Stimulated activated CD4-positive, alpha-beta T cell treated with anti-CD3 and anti-CD28 coated beads, Interleukin-2, amount 100 ng/mL, for 24 hours (primary cell): ENCODE measurements around the gene HM13.
"Not testable (repeated sequence)": the region's sequence is repeated elsewhere in the genome, so short reads cannot be mapped to it uniquely, and the experiment has no call there.

Experiments
- DNase-seq, 2 donors: peaks; one replicate each; pipeline ENCODE4 v3.0.0-alpha.2; 2020

The HM13 gene

GRCh38 chr20:31514154-31515071, at the start of gene HM13:
Gene HM13 (plus strand): TSS chr20:31514442. CDS start chr20:31514552, 110 bp downstream.
- peak; percentile 88 for DNase-seq

DNA sequence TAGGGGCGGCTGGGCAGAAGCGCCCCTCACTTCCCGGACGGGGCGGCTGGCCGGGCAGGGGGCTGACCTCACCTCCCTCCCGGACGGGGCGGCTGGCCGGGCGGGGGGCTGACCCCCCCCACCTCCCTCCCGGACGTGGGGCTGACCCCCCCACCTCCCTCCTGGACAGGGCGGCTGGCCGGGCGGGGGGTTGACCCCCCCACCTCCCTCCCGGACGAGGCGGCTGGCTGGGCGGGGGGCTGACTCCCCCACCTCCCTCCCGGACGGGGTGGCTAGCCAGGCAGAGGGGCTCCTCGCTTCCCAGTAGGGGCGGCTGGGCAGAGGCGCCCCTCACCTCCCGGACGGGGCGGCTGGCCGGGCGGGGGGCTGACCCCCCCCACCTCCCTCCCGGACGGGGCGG, 43.3 kb upstream of the HM13 start:
- DNase-seq, result not testable (repeated sequence)

- DNase-seq, result no peak
Measured at GRCh38 chr20:31472395-31473330, 41.6 kb upstream of the HM13 start.

DNA sequence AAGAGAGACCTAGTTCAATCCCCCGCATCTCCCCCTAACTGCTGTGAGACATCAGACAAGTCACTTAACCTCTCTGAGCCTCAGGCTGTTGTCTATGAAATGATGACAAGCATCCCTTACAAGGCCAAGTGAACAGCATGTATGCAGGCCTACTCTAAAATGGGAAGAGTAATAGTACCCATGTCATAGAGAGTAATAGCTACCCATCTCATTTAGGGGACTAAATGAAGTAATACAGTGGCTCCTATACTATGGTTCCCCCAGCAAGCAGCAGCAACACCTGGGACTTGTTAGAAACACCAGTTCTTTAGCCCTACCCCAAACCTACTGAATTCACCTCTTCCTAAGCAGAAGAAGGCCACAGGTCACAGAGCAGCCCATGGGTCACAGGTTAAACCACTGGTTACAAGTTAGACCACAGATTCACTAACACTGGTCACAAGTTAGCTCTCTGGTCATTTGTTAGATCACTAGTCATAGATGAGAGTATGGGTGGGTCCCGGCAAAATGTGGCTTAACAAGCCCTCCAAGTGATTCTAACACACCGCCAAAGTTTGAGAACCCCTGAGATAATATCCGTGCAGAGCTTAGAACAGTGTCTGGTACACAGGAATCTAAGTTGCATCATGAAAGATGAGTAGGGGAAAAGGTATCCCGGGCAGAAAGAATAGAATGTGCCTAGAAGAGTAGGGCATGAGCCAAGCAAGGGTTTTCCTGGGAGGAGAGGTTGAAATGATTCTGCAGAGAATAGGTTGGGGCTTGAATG, 40.7 kb upstream of the HM13 start:
- DNase-seq, result no peak

DNA sequence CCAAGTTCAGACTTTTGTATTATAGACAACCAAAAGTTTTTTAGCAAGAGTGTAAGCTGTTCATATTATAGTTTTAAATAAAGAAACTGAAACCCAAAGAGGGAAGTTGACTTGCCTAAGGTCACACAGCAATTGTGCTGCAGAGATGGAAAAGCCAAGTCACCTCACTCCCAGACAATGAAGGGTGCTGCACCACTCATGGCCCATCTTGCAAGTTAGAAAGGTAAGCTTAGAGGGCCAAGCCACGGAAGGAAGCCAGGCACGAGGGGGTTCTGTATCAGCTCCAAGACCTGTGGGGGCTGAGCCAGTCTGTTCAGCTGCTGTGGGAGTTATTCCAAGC, 40.2 kb upstream of the HM13 start:
- no peak for DNase-seq

DNA sequence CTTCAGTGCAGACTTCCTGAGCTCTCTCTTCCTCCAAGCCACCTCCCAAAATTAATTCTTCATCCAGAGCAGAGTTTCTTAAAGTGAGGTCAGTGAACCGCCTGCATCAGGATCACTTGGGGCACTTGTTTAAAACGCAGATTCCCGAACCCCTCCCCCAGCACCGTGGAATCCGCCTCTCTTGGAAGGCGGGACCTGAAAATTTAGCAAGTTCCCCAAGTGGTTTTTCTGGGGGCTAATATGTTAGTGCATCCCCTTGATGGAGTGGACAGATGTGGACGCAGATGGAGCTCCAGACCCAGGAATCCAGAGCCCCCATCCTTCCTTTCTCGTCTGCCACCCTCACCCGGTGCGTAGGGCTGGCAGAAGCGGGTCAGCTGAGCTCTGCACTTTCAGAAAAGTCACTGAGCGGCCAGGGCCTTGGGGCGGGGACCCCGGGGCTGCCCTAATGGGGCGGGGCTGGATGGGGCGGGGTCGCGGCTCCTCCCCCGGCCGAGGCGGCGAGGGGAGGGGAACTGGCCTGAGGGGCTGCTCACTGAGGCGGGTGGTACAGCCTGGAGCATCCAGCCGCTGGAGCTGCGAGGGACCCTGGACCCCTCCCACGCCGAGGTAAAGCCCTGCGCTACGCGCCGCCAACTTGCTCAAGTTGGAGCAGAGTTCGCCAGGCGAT, 39.3 kb upstream of the HM13 start, which contains the start of the genes DEFB124 and REM1:
DEFB124 (minus strand) TSS at position 370 of the 670 bp plus-strand sequence. CDS start 2,114 bp downstream, outside the sequence.
REM1 (plus strand) TSS at position 531 of the 670 bp plus-strand sequence. CDS start 1,158 bp downstream, outside the sequence.
- DNase-seq, result no peak

- DNase-seq, result no peak
Measured at GRCh38 chr20:31475472-31476293, 38.6 kb upstream of the HM13 start.

DNA sequence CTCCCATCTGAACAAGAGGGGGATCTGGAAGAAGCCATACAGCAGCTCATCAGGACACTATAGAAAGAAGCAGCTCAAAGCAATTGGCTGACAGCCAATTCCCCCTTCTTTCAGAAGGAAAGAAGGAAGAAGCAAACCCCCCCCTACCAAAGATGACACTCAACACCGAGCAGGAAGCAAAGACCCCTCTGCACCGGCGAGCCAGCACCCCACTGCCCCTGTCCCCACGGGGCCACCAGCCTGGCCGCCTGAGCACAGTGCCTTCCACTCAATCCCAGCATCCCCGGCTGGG, 38.0 kb upstream of the HM13 start:
- DNase-seq, result no peak

GRCh38 chr20:31476643-31477215, 37.5 kb upstream of the HM13 start:
- no peak for DNase-seq

DNA sequence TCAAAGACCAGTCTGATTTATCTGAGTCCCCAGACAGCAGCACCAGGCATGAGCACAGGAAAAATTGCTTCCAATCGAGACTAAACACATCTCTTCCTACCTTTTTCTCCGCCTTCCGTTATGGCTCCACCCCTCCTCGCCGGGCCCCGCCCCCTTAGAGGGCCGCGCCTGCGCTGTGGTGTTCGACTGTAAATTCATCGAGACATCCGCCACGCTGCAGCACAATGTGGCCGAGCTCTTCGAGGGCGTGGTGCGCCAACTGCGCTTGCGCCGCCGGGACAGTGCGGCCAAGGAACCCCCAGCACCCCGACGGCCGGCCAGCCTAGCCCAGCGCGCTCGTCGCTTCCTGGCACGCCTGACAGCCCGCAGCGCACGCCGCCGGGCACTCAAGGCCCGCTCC, 30.2 kb upstream of the HM13 start:
- peak in 1 of 2 donors; percentile 38 for DNase-seq

GRCh38 chr20:31485450-31486339, 28.5 kb upstream of the HM13 start:
- peak in 1 of 2 donors; percentile 43 for DNase-seq

DNA sequence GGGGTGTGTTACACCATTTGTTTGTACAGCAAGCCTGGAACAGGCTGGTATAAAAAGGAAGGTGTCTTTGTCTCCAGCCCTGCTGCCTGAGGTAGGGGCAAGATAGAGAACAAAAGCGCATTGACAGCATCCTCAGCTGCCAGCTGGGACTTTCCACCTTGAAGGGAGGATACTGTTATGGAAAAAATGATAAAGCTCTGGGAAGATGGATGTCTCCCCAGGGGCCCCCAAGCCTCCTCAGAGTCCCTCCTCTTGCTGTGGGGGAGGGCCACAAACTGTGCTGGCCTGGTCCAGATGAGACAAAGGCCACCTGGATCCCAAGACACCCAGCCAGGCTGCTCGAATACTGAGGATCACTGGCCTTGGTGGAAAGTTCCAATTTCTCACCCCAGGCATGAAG, 26.1 kb upstream of the HM13 start:
- no peak for DNase-seq

- no peak for DNase-seq
Measured at GRCh38 chr20:31489152-31489551, 25.1 kb upstream of the HM13 start.

DNA sequence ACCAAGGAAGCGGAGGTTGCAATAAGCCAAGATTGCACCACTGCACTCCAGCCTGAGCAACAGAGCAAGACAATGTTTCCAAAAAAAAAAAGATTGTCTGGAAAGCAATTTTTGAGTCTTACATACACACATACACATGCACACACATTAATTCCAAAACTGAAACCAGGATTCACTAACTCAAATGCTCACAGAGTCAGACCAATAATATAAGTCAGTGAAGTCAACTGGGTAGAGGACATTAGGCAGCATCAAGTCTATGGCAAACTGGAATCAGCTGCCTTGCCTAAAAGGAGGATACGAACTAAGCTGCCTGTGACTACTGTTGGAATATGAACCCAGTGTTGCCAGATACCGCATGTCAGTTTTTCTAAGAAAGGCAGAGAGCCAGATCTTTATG, 23.5 kb upstream of the HM13 start:
- DNase-seq, result no peak

DNA sequence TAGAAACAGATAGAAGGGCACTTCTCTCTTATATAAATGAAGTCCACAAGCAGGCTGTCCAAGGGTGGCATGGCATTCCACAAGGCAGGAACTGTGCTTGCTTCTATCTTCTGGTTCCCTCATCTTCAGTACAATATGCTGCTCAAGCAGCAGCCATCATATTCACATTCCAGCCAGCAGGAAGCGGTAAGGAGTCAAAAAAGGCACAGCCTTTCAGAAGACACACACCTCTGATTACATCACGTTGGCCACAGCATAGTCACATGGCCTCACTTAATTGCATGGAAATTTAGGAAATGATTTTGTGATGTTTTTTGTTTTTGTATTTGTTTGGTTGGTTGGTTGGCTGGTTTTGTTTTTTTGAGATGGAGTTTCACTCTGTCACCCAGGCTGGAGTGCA, 20.1 kb upstream of the HM13 start:
- no peak for DNase-seq

- DNase-seq, result no peak
Measured at GRCh38 chr20:31496761-31497295, 17.4 kb upstream of the HM13 start.

- DNase-seq, result no peak
Measured at GRCh38 chr20:31497838-31498540, 16.3 kb upstream of the HM13 start.

- no peak for DNase-seq
Measured at GRCh38 chr20:31500527-31500926, 13.7 kb upstream of the HM13 start.
